ENCODE data around the gene AACS.

The AACS gene

DNA sequence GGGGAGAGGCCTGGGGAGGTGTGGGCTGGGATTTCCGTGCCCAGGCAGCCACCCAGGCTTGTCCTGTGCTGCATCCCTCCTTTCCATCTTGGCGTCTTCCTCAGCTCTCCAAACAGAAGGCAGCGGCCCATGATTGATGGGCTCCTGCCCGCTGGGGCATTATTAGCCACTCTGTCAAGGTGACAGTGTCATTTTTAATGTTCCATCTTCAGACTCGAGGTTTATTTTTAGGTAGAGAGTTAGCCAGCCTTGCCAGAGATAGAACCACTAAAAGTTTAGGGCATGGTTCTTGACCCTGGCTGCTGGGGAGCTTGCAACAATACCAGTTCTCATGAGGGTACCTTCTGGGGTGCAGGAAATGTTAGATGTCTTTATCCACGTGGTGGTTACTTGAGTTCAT, 90.1 kb downstream of the AACS start:
- no peak overlapping the region for H3K4me3 ChIP-seq (replicated peaks; ENCODE audit: insufficient read depth, low read length)
- no peaks in the 10 kb centered on the region for H3K27me3 ChIP-seq (ENCODE audit: insufficient read depth, poor library complexity, severe bottlenecking)
- DNase-seq (ENCODE audit: low read depth in 1 of 2, low spot score in 1 of 2) = no peak
- TF ChIP-seq POLR2AphosphoS5 (IDR thresholded peaks at IDR 0.05; ENCODE audit: low read depth) (no peak), SPI1 (IDR thresholded peaks at IDR 0.05; ENCODE audit: borderline replicate concordance, low read depth) (no peak), GABPA (IDR thresholded peaks at IDR 0.05; ENCODE audit: low read depth) (no peak), CTCF (IDR thresholded peaks at IDR 0.05; ENCODE audit: insufficient read depth, low read length) (no peak)
- TF ChIP-seq, protein P1, sequence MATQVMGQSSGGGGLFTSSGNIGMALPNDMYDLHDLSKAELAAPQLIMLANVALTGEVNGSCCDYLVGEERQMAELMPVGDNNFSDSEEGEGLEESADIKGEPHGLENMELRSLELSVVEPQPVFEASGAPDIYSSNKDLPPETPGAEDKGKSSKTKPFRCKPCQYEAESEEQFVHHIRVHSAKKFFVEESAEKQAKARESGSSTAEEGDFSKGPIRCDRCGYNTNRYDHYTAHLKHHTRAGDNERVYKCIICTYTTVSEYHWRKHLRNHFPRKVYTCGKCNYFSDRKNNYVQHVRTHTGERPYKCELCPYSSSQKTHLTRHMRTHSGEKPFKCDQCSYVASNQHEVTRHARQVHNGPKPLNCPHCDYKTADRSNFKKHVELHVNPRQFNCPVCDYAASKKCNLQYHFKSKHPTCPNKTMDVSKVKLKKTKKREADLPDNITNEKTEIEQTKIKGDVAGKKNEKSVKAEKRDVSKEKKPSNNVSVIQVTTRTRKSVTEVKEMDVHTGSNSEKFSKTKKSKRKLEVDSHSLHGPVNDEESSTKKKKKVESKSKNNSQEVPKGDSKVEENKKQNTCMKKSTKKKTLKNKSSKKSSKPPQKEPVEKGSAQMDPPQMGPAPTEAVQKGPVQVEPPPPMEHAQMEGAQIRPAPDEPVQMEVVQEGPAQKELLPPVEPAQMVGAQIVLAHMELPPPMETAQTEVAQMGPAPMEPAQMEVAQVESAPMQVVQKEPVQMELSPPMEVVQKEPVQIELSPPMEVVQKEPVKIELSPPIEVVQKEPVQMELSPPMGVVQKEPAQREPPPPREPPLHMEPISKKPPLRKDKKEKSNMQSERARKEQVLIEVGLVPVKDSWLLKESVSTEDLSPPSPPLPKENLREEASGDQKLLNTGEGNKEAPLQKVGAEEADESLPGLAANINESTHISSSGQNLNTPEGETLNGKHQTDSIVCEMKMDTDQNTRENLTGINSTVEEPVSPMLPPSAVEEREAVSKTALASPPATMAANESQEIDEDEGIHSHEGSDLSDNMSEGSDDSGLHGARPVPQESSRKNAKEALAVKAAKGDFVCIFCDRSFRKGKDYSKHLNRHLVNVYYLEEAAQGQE (IDR thresholded peaks at IDR 0.05; ENCODE audit: insufficient replicate concordance, low read depth) = no peak
- no peak overlapping the region for H3K27ac ChIP-seq (replicated peaks)

GRCh38 chr12:125157177-125157576, 91.9 kb downstream of the AACS start:
- H3K27me3 ChIP-seq (ENCODE audit: insufficient read depth, poor library complexity, severe bottlenecking) = no peaks in the 10 kb centered on the region
- H3K27ac ChIP-seq (replicated peaks) = no peak overlapping the region
- no peak for DNase-seq (ENCODE audit: low read depth in 1 of 2, low spot score in 1 of 2)
- no peak for TF ChIP-seq POLR2AphosphoS5 (IDR thresholded peaks at IDR 0.05; ENCODE audit: low read depth)
- no peak for TF ChIP-seq GABPA (IDR thresholded peaks at IDR 0.05; ENCODE audit: low read depth)
- no peak for TF ChIP-seq SPI1 (IDR thresholded peaks at IDR 0.05; ENCODE audit: borderline replicate concordance, low read depth)
- TF ChIP-seq, protein P1 (IDR thresholded peaks at IDR 0.05; ENCODE audit: insufficient replicate concordance, low read depth) = no peak
- no peak for TF ChIP-seq CTCF (IDR thresholded peaks at IDR 0.05; ENCODE audit: insufficient read depth, low read length)
- no peak overlapping the region for H3K4me3 ChIP-seq (replicated peaks; ENCODE audit: insufficient read depth, low read length)

- no peak for DNase-seq (ENCODE audit: low read depth in 1 of 2, low spot score in 1 of 2)
- Histone ChIP-seq H3K27me3 (ENCODE audit: insufficient read depth, poor library complexity, severe bottlenecking) (no peaks in the 10 kb centered on the region), H3K4me3 (replicated peaks; ENCODE audit: insufficient read depth, low read length) (no peak overlapping the region), H3K27ac (replicated peaks) (no peak overlapping the region)
- TF ChIP-seq SPI1 (IDR thresholded peaks at IDR 0.05; ENCODE audit: borderline replicate concordance, low read depth) (no peak), GABPA (IDR thresholded peaks at IDR 0.05; ENCODE audit: low read depth) (no peak), POLR2AphosphoS5 (IDR thresholded peaks at IDR 0.05; ENCODE audit: low read depth) (no peak), CTCF (IDR thresholded peaks at IDR 0.05; ENCODE audit: insufficient read depth, low read length) (no peak)
- TF ChIP-seq, protein P1 (IDR thresholded peaks at IDR 0.05; ENCODE audit: insufficient replicate concordance, low read depth) = no peak
These were observed 94.5 kb downstream of the AACS start for GRCh38 chr12:125159702-125160101.

Data from HL-60 (cell line).